Cardiac septum (tissue), 1 donor: ENCODE results near the gene TMPRSS11A. TPM values are rescaled to one million over a fixed set of nuclear protein-coding genes. Genes with fewer than 3 reads are reported as not detected.

Experiments used
- DNase-seq: peaks from one replicate; pipeline ENCODE4 v3.0.0-alpha.2; 2020; ENCODE audit warnings: low spot score
- intact Hi-C: fragments of 100-400 bp; cut with DNase I; formaldehyde crosslinking; loops from one replicate; pipeline ENCODE4 v1.14.0; 2022
- long read RNA-seq: library from polyadenylated mRNA; unstranded; transcript quantifications from one replicate; pipeline ENCODE4 v2.0.0, GENCODE V29; 2021
- total RNA-seq: library from RNA; stranded (reverse); fragmentation: NEBNext Ultra II Directional; extraction: Animal tissue kit (Norgen Biotek cat#: 25700); gene quantifications from one replicate; pipeline ENCODE4 v1.2.1, GENCODE V29; 2021
- donor health status: DM: no; HTN: no; CAD: no.

Gene TMPRSS11A
- not detected for total RNA-seq
- long read RNA-seq = 0 reads

- no peak for DNase-seq
- intact Hi-C loops = no loop called here
Measured at GRCh38 chr4:67963356-67963755, at the start of gene TMPRSS11A. TMPRSS11A (minus strand) TSS chr4:67963493; CDS start chr4:67963393, 100 bp downstream.

GRCh38 chr4:68011684-68012083 lies 48.4 kb upstream of the TMPRSS11A start:
- no peak for DNase-seq
- intact Hi-C loops = no loop called here

GRCh38 chr4:68002906-68003305 lies 39.6 kb upstream of the TMPRSS11A start:
- intact Hi-C loops = no loop called here
- DNase-seq = no peak

GRCh38 chr4:67996127-67996526 lies 32.8 kb upstream of the TMPRSS11A start:
- intact Hi-C loops = no loop called here
- no peak for DNase-seq

- no peak for DNase-seq
- intact Hi-C loops = loop anchor here (5.0 kb wide), 1 partner anchor 188 kb away; no protein-coding TSS in a partner anchor
Measured at GRCh38 chr4:67988991-67989390, 25.7 kb upstream of the TMPRSS11A start.

GRCh38 chr4:67983333-67983732 lies 20.0 kb upstream of the TMPRSS11A start:
- intact Hi-C loops = no loop called here
- no peak for DNase-seq

- no peak for DNase-seq
Measured at GRCh38 chr4:67980512-67980911, 17.2 kb upstream of the TMPRSS11A start.

GRCh38 chr4:67973608-67974007 lies 10.3 kb upstream of the TMPRSS11A start:
- DNase-seq = no peak

More at GRCh38 chr4:67980512-67980911, 17.2 kb upstream of the TMPRSS11A start:
- intact Hi-C loops = no loop called here

GRCh38 chr4:67954890-67955289 lies 8.4 kb downstream of the TMPRSS11A start:
- no peak for DNase-seq
- intact Hi-C loops = no loop called here

More at GRCh38 chr4:67973608-67974007, 10.3 kb upstream of the TMPRSS11A start:
- intact Hi-C loops = no loop called here

GRCh38 chr4:67941074-67941473 lies 22.2 kb downstream of the TMPRSS11A start:
- intact Hi-C loops = no loop called here
- no peak for DNase-seq

- intact Hi-C loops = no loop called here
- DNase-seq = no peak
Measured at GRCh38 chr4:67940506-67940905, 22.8 kb downstream of the TMPRSS11A start.

GRCh38 chr4:67939195-67939594 lies 24.1 kb downstream of the TMPRSS11A start:
- DNase-seq = no peak
- intact Hi-C loops = no loop called here

- DNase-seq = no peak
- intact Hi-C loops = no loop called here
Measured at GRCh38 chr4:67935888-67936287, 27.4 kb downstream of the TMPRSS11A start.

- no peak for DNase-seq
- intact Hi-C loops = no loop called here
Measured at GRCh38 chr4:67934628-67935027, 28.7 kb downstream of the TMPRSS11A start.

- no peak for DNase-seq
Measured at GRCh38 chr4:67933755-67934154, 29.5 kb downstream of the TMPRSS11A start.

GRCh38 chr4:67933038-67933437 lies 30.3 kb downstream of the TMPRSS11A start:
- intact Hi-C loops = no loop called here
- DNase-seq = no peak

More at GRCh38 chr4:67933755-67934154, 29.5 kb downstream of the TMPRSS11A start:
- intact Hi-C loops = no loop called here

GRCh38 chr4:67931256-67931655 lies 32.0 kb downstream of the TMPRSS11A start:
- DNase-seq = no peak
- intact Hi-C loops = no loop called here

GRCh38 chr4:67929426-67929825 lies 33.9 kb downstream of the TMPRSS11A start:
- DNase-seq = no peak
- intact Hi-C loops = no loop called here

- DNase-seq = no peak
- intact Hi-C loops = no loop called here
Measured at GRCh38 chr4:67928546-67928945, 34.7 kb downstream of the TMPRSS11A start.

GRCh38 chr4:67927251-67927650 lies 36.0 kb downstream of the TMPRSS11A start:
- intact Hi-C loops = no loop called here
- DNase-seq = no peak

GRCh38 chr4:67926485-67926884 lies 36.8 kb downstream of the TMPRSS11A start:
- DNase-seq = no peak
- intact Hi-C loops = no loop called here

GRCh38 chr4:67922697-67923096 lies 40.6 kb downstream of the TMPRSS11A start:
- DNase-seq = no peak
- intact Hi-C loops = no loop called here
